Measurements from ENCODE around the gene SLC25A14. TPM values are rescaled to one million over a fixed set of nuclear protein-coding genes. Genes with fewer than 3 reads are reported as not detected.

SLC25A14 gene
- total and polyA plus RNA-seq, 10 of the 15 experiments (the other 5 are each of a cell fraction or from before 2014, with no cell fraction given): 7.6 to 17.0 (median 14.0) TPM

Small RNA genes within 50 kb of the gene (small RNA-seq; reads per million reads assigned to genes)
- gene AL035423.1: not detected
- not detected for gene RNU6-1130P

Other genes starting within 250 kb of the SLC25A14 start
- 22.9 and 25.8 TPM in 2 replicates for gene ELF4, start 229.4 kb upstream of the SLC25A14 start, total RNA-seq (2014; rRNA removed)
- gene ELF4, start 229.4 kb upstream of the SLC25A14 start, total RNA-seq (2014; rRNA removed; fragmentation: Illumina TruSeq; extraction: Trizol): 12.3 and 13.8 TPM in 2 replicates
- gene ELF4, start 229.4 kb upstream of the SLC25A14 start, total RNA-seq (2021): 34.4 and 35.1 TPM in 2 replicates
- gene ELF4, start 229.4 kb upstream of the SLC25A14 start, polyA plus RNA-seq (2011; rRNA removed): 15.7 and 33.0 TPM in 2 replicates
- gene ELF4, start 229.4 kb upstream of the SLC25A14 start, polyA plus RNA-seq (2014; fragmentation: Illumina TruSeq; extraction: Trizol): 32.3 and 36.7 TPM in 2 replicates
- gene ELF4, start 229.4 kb upstream of the SLC25A14 start, polyA plus RNA-seq (2014; fragmentation: Nextera tagmentation; extraction: Ambion mirVana): 1 to 10 TPM; 4.0 to 5.2 TPM
- 24.7 and 27.3 TPM in 2 replicates for gene ELF4, start 229.4 kb upstream of the SLC25A14 start, polyA plus RNA-seq (2014; rRNA removed)
- gene ELF4, start 229.4 kb upstream of the SLC25A14 start, polyA plus RNA-seq (2016; fragmentation: Nextera tagmentation; extraction: Ambion mirVana): 10 to 100 TPM; 19.3 to 20.4 TPM
- gene AIFM1, start 174.1 kb upstream of the SLC25A14 start, total RNA-seq (2014; rRNA removed): 47.3 and 50.5 TPM in 2 replicates
- 87.0 and 92.5 TPM in 2 replicates for gene AIFM1, start 174.1 kb upstream of the SLC25A14 start, total RNA-seq (2014; rRNA removed; fragmentation: Illumina TruSeq; extraction: Trizol)
- 77.5 and 80.9 TPM in 2 replicates for gene AIFM1, start 174.1 kb upstream of the SLC25A14 start, total RNA-seq (2021)
- 76.2 and 86.8 TPM in 2 replicates for gene AIFM1, start 174.1 kb upstream of the SLC25A14 start, polyA plus RNA-seq (2011; rRNA removed)
- gene AIFM1, start 174.1 kb upstream of the SLC25A14 start, polyA plus RNA-seq (2014; fragmentation: Illumina TruSeq; extraction: Trizol): 99.1 and 116 TPM in 2 replicates
- 10 to 100 TPM; 44.2 to 78.0 TPM for gene AIFM1, start 174.1 kb upstream of the SLC25A14 start, polyA plus RNA-seq (2014; fragmentation: Nextera tagmentation; extraction: Ambion mirVana)
- 72.4 and 82.0 TPM in 2 replicates for gene AIFM1, start 174.1 kb upstream of the SLC25A14 start, polyA plus RNA-seq (2014; rRNA removed)
- 100 to 1,000 TPM; 121 TPM for gene AIFM1, start 174.1 kb upstream of the SLC25A14 start, polyA plus RNA-seq (2016; fragmentation: Nextera tagmentation; extraction: Ambion mirVana)
- gene RAB33A, start 168.0 kb upstream of the SLC25A14 start, total RNA-seq (2014; rRNA removed): 37.1 and 39.7 TPM in 2 replicates
- 19.1 and 19.8 TPM in 2 replicates for gene RAB33A, start 168.0 kb upstream of the SLC25A14 start, total RNA-seq (2014; rRNA removed; fragmentation: Illumina TruSeq; extraction: Trizol)
- 21.8 and 24.4 TPM in 2 replicates for gene RAB33A, start 168.0 kb upstream of the SLC25A14 start, total RNA-seq (2021)
- gene RAB33A, start 168.0 kb upstream of the SLC25A14 start, polyA plus RNA-seq (2011; rRNA removed): 48.6 and 67.3 TPM in 2 replicates
- 30.5 and 38.5 TPM in 2 replicates for gene RAB33A, start 168.0 kb upstream of the SLC25A14 start, polyA plus RNA-seq (2014; fragmentation: Illumina TruSeq; extraction: Trizol)
- gene RAB33A, start 168.0 kb upstream of the SLC25A14 start, polyA plus RNA-seq (2014; fragmentation: Nextera tagmentation; extraction: Ambion mirVana): 10 to 100 TPM in 1 of 2 experiments, 1 to 10 TPM in 1; 6.3 to 14.7 TPM
- gene RAB33A, start 168.0 kb upstream of the SLC25A14 start, polyA plus RNA-seq (2014; rRNA removed): 38.5 and 40.5 TPM in 2 replicates
- 10 to 100 TPM; 36.2 to 37.3 TPM for gene RAB33A, start 168.0 kb upstream of the SLC25A14 start, polyA plus RNA-seq (2016; fragmentation: Nextera tagmentation; extraction: Ambion mirVana)
- gene ZNF280C, start 71.0 kb upstream of the SLC25A14 start, total RNA-seq (2014; rRNA removed): 5.5 and 5.9 TPM in 2 replicates
- 8.6 and 8.8 TPM in 2 replicates for gene ZNF280C, start 71.0 kb upstream of the SLC25A14 start, total RNA-seq (2014; rRNA removed; fragmentation: Illumina TruSeq; extraction: Trizol)
- 5.8 and 5.9 TPM in 2 replicates for gene ZNF280C, start 71.0 kb upstream of the SLC25A14 start, total RNA-seq (2021)
- 8.4 and 13.2 TPM in 2 replicates for gene ZNF280C, start 71.0 kb upstream of the SLC25A14 start, polyA plus RNA-seq (2011; rRNA removed)
- gene ZNF280C, start 71.0 kb upstream of the SLC25A14 start, polyA plus RNA-seq (2014; fragmentation: Illumina TruSeq; extraction: Trizol): 5.5 and 6.9 TPM in 2 replicates
- gene ZNF280C, start 71.0 kb upstream of the SLC25A14 start, polyA plus RNA-seq (2014; fragmentation: Nextera tagmentation; extraction: Ambion mirVana): 1 to 10 TPM in 1 of 2 experiments, under 1 TPM in 1; 0.82 to 1.8 TPM
- gene ZNF280C, start 71.0 kb upstream of the SLC25A14 start, polyA plus RNA-seq (2014; rRNA removed): 3.9 and 4.6 TPM in 2 replicates
- gene ZNF280C, start 71.0 kb upstream of the SLC25A14 start, polyA plus RNA-seq (2016; fragmentation: Nextera tagmentation; extraction: Ambion mirVana): 1 to 10 TPM; 7.5 to 8.0 TPM
- gene GPR119, start 45.8 kb downstream of the SLC25A14 start, total RNA-seq (2014; rRNA removed): not detected in 2 replicates
- gene GPR119, start 45.8 kb downstream of the SLC25A14 start, total RNA-seq (2014; rRNA removed; fragmentation: Illumina TruSeq; extraction: Trizol): not detected in 2 replicates
- gene GPR119, start 45.8 kb downstream of the SLC25A14 start, total RNA-seq (2021): not detected in 2 replicates
- gene GPR119, start 45.8 kb downstream of the SLC25A14 start, polyA plus RNA-seq (2011; rRNA removed): not detected in 2 replicates
- not detected in 2 replicates for gene GPR119, start 45.8 kb downstream of the SLC25A14 start, polyA plus RNA-seq (2014; fragmentation: Illumina TruSeq; extraction: Trizol)
- gene GPR119, start 45.8 kb downstream of the SLC25A14 start, polyA plus RNA-seq (2014; fragmentation: Nextera tagmentation; extraction: Ambion mirVana): not detected
- gene GPR119, start 45.8 kb downstream of the SLC25A14 start, polyA plus RNA-seq (2014; rRNA removed): not detected in 2 replicates
- not detected for gene GPR119, start 45.8 kb downstream of the SLC25A14 start, polyA plus RNA-seq (2016; fragmentation: Nextera tagmentation; extraction: Ambion mirVana)
- gene RBMX2, start 62.1 kb downstream of the SLC25A14 start, total RNA-seq (2014; rRNA removed): 21.5 and 26.3 TPM in 2 replicates
- 44.1 and 44.6 TPM in 2 replicates for gene RBMX2, start 62.1 kb downstream of the SLC25A14 start, total RNA-seq (2014; rRNA removed; fragmentation: Illumina TruSeq; extraction: Trizol)
- gene RBMX2, start 62.1 kb downstream of the SLC25A14 start, total RNA-seq (2021): 18.9 and 20.5 TPM in 2 replicates
- 35.4 and 47.9 TPM in 2 replicates for gene RBMX2, start 62.1 kb downstream of the SLC25A14 start, polyA plus RNA-seq (2011; rRNA removed)
- gene RBMX2, start 62.1 kb downstream of the SLC25A14 start, polyA plus RNA-seq (2014; fragmentation: Illumina TruSeq; extraction: Trizol): 37.3 and 49.6 TPM in 2 replicates
- 10 to 100 TPM; 35.6 to 56.0 TPM for gene RBMX2, start 62.1 kb downstream of the SLC25A14 start, polyA plus RNA-seq (2014; fragmentation: Nextera tagmentation; extraction: Ambion mirVana)
- 23.1 and 29.7 TPM in 2 replicates for gene RBMX2, start 62.1 kb downstream of the SLC25A14 start, polyA plus RNA-seq (2014; rRNA removed)
- 10 to 100 TPM; 24.0 to 28.0 TPM for gene RBMX2, start 62.1 kb downstream of the SLC25A14 start, polyA plus RNA-seq (2016; fragmentation: Nextera tagmentation; extraction: Ambion mirVana)

Measured in GM12878 (cell line).